ENCODE measurements around the gene HTR1B.

The HTR1B gene, protein sequence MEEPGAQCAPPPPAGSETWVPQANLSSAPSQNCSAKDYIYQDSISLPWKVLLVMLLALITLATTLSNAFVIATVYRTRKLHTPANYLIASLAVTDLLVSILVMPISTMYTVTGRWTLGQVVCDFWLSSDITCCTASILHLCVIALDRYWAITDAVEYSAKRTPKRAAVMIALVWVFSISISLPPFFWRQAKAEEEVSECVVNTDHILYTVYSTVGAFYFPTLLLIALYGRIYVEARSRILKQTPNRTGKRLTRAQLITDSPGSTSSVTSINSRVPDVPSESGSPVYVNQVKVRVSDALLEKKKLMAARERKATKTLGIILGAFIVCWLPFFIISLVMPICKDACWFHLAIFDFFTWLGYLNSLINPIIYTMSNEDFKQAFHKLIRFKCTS

DNA sequence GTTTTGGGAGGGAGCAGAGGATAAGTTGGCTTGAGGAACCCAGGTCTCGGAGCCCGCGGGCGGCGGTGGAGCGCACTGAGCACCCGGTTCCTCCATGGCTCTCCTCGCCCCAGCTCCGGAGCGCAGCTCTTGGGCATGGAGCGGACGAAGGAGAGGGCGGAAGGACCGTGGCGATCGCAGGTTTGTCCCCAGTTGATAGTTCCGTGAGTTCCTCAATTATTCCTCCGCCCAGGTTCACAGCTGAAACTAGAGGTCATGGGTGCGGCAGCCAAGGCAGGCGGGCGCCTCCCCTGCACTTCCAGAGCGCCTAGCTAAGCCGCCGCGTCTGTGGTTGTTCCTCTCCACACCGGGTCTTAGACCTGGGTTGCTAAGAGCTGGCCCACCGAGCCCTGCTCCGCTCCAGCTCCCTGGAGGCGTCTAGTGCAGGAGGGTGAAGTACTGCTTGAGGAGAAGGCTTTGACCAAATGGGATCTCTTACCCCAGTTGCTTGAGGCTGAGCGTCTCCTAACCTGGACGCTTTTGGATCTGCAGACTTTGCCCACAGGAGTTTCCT lies at the start of gene HTR1B:
HTR1B (minus strand) TSS at position 184 of the 553 bp plus-strand sequence; CDS start at position 96, 88 bp downstream.
- no peak for DNase-seq (ENCODE audit: low spot score)

DNA sequence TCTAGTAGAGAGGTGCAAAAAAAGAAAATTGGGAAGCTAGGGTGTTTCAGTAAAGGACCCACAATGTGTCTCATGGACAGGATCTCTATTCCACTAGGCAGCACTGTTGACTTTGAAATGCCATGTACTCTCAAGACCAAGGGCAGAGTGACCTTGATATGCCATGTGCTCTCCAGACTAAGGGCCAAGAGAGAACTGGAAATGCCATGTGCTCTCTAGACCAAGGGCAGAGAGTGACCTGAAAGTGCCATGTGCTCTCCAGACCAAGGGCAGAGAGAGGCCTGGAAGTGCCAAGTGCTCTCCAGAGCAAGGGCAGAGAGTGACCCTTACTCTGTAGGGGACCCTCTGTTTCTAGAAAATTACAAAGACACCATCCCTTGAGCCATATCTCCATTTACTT lies 49.3 kb upstream of the HTR1B start:
- no peak for DNase-seq (ENCODE audit: low spot score)

DNA sequence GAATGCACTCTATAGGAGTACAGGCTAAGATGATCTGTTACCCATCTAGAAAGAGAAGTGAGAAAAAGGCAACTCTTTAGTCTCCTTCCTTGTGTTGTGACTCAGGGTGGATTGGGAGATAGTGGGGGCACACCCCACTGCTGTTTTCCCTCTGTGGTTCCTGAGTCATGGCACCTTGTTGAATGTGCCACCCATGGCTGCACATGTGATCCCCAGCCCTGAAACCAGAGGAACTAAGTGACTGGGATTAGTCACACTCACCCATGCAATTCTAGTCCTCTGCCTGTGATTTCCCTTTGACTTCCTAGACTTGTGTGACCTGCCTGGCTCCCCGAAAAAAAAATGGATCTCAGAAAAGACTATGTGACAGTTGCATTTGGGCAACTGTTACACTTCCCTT lies 48.6 kb upstream of the HTR1B start:
- no peak for DNase-seq (ENCODE audit: low spot score)

DNA sequence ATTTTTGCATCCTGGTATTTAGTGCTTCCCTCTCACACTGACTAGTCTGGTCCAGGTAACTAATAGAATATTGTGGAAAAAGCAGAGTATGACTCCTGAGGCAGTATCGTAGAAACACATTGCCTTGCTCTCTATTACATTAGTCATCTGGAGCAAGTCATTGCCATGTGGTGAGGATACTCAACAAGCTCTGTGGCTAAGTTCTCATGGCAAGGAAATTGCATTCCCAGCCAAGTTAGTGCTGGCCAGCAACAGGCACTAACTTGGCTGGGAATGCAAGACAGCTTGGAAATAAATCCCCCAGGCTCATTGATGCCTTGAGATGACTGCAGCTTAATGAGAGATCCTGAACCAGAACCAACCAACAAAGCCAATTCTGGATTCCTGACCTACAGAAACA lies 39.7 kb upstream of the HTR1B start:
- no peak for DNase-seq (ENCODE audit: low spot score)

DNA sequence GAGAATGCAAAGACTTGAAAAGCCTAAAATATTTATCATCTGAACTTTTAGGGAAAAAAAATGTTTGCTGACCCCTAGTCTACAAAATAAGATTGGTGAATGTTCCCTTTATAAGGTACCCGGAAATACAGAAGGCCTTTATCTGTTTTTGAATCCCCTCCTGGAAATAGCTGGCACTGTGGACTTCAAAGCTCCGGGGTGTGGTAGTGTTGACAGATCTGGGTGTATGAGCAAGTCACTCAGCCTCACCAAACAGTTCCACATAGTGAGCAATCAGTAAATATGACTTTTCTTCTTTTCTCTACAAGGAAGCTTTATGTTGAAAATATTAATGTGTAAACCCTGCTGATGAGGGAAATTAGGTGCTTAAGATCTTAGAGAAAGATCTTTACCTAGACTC lies 29.2 kb upstream of the HTR1B start:
- no peak for DNase-seq (ENCODE audit: low spot score)

DNA sequence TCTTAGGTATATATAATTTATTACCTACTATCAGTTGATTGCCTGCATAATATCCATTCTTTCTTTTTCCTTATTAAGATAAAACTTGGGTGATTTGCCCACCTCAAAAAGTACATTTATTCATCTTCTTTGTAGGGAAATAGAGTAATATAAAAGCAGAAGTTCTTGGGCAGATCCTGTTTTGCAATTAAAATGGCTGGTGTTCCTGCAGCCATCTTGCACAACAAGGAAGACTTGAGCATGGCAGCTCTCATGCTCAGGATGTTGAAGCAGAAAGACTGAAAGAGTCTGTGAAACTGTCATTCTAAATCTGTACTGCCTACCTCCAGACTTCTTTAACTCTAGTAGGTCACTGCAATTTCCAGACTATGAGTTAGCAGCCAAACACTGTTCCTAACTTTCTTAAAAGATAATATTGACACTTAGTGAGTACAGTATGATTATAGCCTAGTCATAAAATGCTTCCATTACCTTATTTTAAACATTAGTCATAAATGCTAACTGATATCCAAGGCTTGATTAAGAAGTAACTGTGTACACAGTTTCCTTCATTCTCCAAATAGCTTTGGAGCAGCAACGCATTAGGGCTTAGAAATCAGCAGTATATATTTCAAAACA lies 24.6 kb upstream of the HTR1B start:
- no peak for DNase-seq (ENCODE audit: low spot score)

DNA sequence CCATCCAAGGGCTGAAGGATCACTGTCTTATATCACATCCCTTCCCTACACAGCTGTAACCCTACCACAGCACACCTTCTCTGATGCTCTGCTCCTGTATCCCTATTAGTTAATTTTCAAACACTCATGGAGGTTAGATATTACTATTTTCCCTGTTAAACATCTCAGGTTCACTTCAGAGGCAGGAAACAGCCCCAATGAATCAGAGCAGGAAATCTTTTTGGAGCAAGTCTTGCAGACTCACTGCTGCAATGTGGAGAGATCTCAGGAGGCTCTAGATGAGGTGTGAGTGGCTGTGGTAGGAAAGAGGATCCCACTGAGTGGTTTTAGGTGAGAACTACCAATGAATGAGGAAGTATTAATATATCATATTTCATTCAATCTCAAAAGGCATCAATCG lies 19.7 kb upstream of the HTR1B start:
- no peak for DNase-seq (ENCODE audit: low spot score)

DNA sequence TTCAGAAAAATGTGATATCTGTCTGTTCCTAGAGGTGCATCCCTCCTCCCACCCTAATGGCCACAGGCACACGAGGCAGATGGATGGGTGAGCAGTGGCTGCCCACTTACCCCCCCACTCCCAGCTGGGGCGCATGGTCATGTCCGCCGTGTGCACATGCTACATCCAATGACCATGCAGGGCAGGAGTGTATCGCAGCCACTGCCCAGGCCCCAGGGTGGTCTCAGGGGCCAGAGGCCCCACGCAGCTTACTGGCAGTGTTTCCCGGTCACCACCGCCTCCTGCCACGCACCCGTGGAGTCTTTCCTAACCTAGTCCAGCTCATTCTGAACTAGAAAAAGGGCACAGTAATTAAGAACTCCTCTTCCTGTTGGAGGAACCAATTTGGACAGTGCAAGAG lies 11.7 kb upstream of the HTR1B start:
- no peak for DNase-seq (ENCODE audit: low spot score)

DNA sequence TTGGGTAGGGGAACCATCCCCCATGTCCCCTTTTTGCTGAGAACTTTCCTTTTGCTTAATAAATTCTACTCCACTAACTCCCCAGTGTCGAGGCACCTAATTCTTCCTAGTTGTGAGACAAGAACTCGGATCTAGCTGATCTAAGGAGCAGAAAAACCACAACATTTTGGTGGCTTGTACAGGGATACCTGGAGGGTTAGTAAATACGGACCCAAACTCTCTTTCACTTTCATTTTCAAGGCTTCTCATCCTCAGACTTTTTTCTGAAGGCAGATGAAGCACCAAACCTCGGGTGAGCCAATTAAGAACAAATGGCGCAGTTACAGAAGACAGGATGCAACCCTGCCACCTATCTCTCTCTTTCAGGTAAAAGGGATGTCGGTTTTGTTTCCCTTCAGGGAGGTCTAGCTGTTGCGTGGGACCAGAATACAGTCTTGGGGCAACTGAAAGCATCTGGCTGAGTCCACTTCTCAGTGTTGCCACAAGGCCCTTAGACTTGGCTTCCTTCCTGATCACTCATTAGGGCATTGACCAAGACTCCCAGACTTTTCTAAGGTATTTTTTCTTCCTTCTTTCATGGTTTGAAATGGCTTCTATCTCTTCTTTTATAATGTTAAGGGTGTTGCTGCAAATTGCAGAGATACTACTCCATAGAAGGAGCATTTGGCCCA lies 11.1 kb upstream of the HTR1B start:
- no peak for DNase-seq (ENCODE audit: low spot score)

DNA sequence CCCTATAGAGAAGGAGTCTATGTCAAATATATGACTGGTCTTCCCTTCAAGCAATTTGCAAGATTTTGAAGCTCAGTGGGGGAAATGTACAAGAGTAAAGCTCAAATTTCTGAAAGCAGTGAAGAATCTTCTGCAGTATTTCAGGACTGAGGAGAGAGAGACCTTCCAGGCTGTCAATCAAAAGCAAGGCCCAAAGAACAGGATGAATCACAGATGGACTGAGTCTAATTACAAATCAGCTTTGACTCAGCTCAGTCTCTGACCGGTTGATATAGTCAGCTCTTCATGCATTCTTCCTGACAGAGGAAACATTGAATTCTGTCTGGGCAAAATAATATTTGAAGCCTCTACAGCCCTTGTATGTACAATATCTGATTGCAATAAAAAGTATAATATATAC lies 7.7 kb upstream of the HTR1B start:
- no peak for DNase-seq (ENCODE audit: low spot score)

DNA sequence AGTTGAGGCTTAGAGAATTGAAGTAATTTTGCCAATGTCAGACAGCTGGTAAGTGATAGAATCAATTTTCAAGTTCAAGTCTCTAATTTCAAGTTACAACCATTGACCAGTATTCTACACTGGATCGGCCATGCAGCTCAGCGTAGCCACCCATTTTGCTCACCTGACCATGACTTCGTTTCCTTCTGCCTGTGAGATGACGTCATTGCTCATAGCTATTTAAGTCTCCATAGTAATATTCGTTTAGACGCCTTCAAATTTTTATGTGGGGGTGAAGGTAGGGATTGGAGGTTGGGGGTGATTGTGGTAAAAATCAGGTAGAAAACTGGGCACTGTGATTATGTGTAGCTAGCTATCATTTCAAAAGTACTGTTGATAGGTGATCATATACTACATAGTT lies 5.6 kb upstream of the HTR1B start:
- no peak for DNase-seq (ENCODE audit: low spot score)

DNA sequence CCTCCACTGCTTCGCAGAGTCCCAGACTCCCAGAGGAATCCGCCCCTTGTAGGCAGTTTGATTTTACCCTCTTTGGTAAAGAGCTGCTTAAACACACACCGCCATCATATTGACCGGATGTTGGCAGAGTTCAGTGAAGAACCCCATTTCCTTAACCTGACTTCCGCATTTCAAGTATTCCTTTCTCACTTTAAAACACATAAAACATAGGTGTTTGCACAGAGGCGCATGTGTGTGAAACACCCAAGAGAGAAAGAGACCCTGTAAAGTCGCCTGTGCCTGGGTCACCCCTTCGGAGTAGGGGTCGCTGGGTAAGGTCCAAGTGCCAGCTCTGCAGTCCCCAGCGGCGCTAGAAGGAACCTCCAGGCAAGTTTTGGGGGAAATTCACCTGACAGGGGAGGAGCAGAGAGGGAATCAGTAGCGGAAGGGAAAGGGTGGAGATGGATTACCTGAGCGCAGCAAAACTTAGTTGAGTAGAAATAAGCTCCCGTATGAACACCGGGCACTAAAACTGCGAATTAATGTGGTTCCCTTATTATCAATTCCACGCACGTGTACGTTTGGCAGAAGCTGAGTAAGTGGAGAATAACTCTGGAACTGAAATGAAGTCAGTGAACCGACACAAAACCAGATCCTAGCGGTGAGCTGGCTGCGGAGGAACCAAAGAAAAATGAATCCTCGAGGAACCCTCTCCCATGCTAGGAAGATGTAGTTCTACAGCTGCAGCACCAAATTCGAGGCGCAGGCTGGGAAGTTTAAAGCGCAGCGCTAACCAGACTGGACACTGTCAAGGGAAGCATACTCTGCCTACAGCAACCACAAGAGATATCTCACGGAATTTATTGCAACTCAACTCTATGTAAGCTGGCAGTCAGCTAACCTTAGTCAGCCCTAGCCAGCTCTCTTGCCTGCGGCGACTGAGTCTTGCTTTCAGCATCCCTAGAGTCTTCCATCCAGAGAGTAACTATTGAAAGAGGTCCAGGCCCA lies 3.5 kb upstream of the HTR1B start:
- no peak for DNase-seq (ENCODE audit: low spot score)

DNA sequence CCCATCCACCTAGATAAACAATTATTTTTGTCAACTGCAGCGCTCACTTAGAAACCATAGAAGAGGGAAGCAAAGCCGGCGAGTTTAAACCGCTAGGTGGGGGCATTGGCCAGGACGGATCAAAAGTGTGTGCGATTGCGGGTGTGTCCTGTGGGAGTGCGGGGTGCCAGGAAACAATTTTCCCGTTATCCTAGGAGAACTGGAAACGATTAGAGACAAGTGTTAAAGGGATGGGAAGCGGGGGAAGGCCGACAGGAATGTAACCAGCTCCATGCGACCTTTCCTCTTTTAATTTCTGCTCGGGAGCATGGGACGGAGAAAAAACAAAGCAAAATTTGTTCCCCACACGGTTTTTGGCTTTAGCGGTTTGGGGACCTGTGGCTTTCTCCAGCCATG lies 2.8 kb upstream of the HTR1B start:
- DNase-seq (ENCODE audit: low spot score), result no peak

DNA sequence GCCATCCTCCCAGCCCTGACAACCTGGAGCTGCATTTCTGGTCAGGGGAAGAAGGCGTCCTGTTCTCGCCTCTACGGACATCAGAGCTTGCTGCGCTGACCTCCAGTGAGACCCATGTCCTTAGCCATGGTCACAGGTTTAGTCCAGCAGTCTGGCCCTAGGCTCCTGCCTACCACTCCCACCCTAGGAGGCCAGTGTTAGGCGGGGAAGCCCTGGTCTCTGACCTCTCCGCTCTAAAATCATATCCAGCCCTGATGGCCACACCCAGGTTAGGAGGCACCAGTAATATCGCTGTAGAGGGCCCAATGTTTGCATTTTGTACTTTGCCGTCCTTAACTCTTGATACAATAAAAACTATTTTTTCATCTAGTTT lies 1.2 kb upstream of the HTR1B start:
- DNase-seq (ENCODE audit: low spot score), result no peak

DNA sequence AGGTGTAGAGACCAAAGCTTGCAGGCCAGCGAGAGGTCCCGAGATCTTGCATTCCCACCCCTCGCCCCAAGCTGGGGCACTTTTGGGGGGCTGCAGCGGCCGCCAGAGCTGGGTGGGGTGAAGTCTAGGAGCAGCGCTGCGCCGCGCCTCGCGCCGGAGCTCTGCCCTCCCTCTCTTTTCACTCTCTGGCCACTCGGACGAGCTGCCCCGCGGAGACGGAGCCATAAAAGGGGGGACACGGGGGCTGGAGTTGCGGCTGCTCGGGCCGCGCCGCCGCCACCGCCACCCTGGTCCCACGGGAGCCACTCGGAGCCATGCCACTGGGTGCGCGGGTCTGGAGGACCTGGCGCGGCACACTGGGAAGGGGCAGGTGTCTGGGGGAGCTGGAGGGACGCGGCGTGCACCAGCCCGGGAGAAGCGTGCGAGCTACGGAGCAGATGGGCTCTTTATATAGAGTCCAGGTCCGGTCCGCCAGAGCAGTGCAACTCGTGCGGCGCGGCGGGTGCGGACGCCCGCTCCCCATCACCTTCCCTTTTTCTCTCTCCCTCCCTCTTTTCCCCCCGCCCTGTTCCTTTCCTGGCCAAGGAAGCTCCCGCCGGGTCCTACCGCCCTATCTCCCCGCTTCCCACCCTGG lies 687 bp upstream of the HTR1B start:
- no peak for DNase-seq (ENCODE audit: low spot score)

DNA sequence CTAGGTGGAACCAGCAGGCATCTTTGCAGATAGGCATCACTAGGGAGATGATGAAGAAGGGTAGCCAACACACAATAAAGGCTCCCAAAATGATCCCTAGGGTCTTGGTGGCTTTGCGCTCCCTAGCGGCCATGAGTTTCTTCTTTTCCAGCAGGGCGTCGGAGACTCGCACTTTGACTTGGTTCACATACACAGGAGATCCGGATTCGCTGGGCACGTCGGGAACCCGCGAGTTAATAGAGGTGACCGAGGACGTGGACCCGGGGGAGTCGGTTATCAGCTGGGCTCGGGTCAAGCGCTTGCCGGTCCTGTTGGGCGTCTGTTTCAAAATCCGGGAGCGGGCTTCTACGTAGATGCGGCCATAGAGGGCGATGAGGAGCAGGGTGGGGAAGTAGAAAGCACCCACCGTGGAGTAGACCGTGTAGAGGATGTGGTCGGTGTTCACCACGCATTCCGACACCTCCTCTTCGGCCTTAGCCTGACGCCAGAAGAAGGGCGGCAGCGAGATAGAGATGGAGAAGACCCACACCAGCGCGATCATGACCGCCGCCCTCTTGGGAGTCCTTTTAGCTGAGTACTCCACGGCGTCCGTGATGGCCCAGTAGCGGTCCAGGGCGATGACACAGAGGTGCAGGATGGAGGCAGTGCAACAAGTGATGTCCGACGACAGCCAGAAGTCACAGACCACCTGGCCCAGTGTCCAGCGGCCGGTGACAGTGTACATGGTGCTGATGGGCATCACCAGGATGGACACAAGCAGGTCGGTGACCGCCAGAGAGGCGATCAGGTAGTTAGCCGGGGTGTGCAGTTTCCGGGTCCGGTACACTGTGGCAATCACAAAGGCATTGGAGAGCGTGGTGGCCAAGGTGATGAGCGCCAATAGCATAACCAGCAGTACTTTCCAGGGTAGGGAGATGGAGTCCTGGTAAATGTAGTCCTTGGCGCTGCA lies 658 bp downstream of the HTR1B start:
- no peak for DNase-seq (ENCODE audit: low spot score)

DNA sequence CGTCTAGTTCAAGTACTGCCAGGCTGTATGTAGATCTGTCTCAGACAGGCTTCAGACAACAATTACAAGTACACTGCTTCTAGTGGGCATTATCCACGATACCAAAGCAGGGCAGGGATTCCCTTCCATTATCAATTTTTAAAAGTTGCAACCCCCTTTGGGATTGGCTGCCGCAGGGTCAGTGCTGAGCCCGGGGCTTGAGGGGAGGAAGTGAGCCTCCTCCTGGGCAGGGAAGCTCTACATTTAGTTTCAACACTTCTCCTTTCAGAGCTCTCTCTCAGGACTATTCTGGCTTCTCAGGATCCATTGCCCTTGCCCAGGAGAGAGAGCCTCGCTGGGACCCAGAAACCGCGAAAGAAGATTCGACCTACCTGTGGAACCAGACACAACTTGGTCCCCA lies 1.5 kb downstream of the HTR1B start:
- DNase-seq (ENCODE audit: low spot score), result no peak

DNA sequence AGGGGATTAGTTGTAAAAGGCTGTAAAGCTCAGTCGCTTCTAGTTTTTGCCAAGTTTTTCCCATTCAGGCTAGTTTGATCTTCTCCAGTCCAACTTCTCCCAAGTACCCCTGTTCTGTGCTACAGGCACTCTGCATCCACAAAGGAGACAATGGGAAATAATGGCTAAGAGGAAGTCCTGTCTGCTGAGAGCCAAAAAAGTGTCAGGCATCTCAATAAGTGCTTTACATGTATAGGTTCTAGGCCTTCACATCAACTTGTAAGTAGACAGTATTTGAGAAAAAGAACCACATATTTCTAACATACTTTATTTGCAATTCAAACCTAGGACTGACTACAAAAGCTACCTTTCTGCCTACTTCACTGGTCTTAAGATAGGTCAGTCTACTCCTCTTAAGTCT lies 4.9 kb downstream of the HTR1B start:
- no peak for DNase-seq (ENCODE audit: low spot score)

DNA sequence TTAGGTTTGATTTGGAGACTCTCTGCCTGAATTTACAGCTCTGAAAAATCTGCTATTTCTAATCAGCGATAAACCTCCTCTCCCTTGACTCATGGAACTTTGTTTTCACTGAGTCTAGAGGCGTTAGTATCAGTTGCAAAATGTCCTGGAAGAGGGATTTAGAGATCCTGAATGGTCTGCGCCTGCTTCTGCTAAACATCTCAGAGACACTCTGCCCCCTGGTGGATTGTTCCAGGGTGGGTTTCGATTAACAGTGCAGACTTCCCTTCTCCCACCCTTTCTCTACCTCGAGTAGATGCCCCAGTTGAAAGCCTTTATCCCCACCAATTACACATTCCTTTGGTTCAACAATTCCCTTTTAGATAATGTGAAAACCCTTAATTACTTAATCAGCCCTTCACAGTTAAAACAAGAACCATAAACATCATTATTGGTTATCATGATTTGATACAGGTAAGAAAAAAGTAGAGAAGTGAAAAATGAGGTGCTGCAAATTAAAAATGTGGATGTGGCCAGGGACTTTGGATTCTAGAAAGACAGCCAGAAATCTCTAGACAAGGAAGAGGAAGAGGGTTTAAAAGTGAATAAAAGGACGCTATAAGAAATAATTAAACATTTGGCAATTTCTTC lies 5.5 kb downstream of the HTR1B start:
- DNase-seq (ENCODE audit: low spot score), result no peak

Measured in left forelimb (tissue), 1 donor.